ENCODE measurements around the gene BABAM2.

The BABAM2 gene

DNA sequence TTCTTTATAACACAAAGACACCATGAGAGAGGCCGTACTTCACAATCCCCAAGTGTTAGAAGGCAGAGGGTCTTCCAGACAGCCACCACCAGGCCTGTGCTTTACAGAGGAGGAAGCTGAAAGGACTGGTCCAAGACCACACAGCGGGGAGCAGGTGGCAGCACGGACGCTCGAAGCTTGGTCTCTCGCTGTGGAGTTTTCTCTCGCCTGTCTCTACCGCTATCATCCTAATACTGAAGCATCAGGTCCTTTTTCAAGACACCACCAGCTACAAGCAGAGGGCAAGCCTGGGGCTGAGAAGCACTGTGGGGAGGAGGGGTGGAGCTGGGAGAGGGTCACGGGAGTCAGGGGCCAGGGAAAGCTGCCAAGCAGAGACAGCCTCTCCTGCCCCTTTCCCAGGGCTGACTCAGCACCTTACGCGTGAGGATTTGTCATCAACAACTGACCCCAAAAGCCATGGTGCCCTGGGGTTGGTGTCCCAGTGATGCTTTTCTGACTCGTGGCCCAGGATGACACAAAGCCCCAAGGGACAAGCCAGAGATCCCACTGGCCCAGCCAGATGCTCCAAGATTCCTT is 470.3 kb downstream of the BABAM2 start:
- no peak for DNase-seq (ENCODE audit: low spot score)
- TF ChIP-seq, protein P1, sequence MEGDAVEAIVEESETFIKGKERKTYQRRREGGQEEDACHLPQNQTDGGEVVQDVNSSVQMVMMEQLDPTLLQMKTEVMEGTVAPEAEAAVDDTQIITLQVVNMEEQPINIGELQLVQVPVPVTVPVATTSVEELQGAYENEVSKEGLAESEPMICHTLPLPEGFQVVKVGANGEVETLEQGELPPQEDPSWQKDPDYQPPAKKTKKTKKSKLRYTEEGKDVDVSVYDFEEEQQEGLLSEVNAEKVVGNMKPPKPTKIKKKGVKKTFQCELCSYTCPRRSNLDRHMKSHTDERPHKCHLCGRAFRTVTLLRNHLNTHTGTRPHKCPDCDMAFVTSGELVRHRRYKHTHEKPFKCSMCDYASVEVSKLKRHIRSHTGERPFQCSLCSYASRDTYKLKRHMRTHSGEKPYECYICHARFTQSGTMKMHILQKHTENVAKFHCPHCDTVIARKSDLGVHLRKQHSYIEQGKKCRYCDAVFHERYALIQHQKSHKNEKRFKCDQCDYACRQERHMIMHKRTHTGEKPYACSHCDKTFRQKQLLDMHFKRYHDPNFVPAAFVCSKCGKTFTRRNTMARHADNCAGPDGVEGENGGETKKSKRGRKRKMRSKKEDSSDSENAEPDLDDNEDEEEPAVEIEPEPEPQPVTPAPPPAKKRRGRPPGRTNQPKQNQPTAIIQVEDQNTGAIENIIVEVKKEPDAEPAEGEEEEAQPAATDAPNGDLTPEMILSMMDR (IDR thresholded peaks at IDR 0.05; ENCODE audit: extremely low read depth, missing control alignments) = no peak

DNA sequence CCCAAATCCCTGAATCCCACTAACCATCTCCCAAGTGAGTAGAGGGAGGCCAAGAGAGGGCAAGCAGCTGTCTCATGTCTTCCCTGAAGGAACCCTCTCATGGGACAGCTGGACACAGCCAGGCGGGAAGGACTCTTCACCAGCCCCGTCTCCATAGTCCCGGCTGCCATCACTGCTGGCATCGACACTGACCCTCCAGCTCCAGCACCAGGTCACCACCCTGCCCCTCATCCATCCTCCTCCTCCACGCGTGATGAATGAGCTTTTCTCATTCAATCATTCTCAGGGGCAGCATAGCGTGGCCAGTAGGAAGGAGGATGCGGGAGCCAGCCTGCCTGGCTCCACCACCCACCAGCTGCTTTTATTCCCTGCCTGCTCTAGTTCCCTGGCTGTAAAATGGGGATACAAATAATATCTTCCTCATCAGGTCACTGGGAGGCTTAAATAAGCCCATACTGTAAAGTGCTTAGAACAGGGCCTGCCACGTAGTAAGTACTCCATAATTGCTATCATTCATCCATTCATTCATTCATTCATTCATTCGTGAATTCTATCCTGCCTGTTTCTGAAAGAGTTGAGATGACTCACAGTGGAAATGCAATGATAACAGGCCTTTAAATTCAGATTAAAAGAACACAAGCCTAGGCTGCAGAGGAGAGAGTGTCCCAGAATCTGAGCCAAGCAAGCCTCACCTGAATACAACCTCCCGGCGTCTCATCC is 471.6 kb downstream of the BABAM2 start:
- DNase-seq (ENCODE audit: low spot score) = no peak
- TF ChIP-seq, protein P1 (IDR thresholded peaks at IDR 0.05; ENCODE audit: extremely low read depth, missing control alignments) = no peak

DNA sequence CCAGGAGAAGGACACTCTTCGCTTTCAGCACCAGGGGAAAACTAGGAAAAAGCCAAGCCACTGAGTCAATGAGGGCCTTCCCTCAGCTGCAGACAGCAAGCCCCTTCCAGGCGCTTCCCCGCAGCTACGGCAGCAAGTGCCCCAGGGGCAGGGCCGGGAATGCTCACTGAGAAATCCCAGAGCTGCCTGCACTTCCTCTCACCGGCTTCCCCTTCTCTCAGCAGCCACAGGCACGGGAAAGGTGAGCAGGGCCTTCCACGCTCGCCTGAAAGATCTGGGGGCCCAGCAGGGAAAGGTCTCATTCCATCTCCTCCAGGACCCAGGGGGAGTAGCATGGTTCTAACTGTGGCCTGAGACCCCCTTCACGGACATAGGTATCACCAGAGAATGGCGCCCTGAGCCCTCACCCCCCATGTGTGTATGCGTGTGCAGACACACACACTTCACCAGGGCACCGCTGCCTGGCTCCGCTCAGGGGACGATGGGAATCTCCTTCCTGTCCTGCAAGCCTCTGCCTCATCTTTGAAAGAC is 472.5 kb downstream of the BABAM2 start:
- DNase-seq (ENCODE audit: low spot score) = no peak
- TF ChIP-seq, protein P1 (IDR thresholded peaks at IDR 0.05; ENCODE audit: extremely low read depth, missing control alignments) = no peak

DNA sequence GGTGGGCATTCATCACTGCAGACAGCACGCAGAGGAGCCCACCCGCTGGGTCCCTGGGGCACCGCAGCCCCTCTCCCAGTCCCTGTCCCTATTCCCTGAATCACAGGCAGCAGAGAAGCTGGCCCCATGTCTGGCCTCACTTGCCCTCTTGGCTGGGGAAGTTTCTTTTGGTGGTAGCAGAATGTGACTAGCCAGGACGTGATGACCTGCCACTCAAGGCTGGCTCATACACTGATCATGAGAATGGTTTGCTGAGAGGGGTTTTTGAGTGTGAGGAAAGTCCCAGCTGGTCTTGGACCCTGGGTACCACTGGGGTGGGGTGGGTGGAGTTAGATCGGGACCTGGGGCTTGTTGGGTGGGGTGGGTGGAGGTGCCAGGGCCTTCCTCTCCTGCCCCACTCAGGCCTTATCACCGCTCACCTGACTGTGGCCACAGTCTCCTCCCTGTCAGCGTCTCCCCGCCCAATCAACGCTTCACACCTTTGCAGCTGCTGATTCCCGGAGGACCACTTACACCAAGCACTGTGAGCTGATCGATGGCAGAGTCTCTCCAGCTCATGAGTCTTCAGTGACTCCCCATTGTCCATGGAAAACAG is 473.3 kb downstream of the BABAM2 start:
- DNase-seq (ENCODE audit: low spot score) = no peak
- TF ChIP-seq, protein P1 (IDR thresholded peaks at IDR 0.05; ENCODE audit: extremely low read depth, missing control alignments) = no peak

DNA sequence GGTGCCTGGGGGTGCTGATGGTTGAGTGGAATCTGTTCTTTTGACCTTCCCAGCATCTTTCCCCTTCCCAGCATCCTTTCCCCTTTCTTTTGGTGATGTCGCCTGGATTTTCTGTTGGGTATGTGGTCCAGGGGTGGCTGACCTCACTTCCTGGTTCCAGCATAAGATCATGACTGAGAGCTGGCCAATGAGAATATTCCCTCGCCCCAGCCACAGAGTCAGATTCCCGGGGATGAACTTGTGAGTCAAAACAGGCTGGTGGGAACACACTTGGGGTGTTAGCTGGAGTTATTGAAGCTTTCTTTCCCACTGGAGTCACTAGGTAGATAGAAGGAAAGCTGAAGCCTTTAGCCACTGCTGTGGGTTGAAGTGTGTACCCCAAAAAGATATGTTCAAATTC is 474.1 kb downstream of the BABAM2 start:
- TF ChIP-seq, protein P1 (IDR thresholded peaks at IDR 0.05; ENCODE audit: extremely low read depth, missing control alignments) = no peak
- no peak for DNase-seq (ENCODE audit: low spot score)

DNA sequence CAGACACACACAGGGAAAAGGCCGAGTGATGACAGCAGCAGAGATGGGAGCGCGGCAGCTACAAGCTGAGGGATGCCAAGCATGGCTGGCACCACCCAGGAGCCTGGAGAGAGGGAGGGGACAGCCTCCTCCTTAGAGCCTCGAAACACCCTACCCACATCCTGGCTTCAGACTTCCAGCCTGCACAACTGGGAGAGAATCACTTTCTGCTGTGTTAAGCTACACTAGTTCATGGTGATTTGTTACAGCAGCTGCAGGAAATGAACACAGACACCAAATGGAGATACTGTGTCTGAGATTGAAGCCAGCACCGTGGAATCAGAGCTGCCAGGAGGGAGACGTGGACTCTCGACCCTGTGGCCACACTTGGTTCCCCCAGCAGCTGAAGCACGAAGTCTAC is 474.6 kb downstream of the BABAM2 start:
- DNase-seq (ENCODE audit: low spot score) = no peak
- TF ChIP-seq, protein P1 (IDR thresholded peaks at IDR 0.05; ENCODE audit: extremely low read depth, missing control alignments) = no peak

DNA sequence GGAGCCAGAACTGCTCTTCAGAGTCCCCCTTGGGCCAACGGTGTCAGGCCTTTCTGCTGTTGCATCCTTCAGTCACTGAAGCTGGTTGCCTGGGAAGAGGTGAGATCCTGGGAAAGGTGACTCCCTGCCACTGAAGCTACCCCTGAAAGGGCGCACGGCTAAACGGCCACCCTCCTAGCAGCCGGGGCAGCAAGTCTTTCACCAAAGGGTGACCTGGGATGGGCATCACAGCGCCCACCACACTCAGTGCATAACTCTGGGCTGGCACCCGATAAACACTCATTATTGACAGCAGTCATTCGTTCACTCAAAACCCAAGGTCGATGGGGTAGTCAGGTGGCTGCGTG is 475.6 kb downstream of the BABAM2 start:
- TF ChIP-seq, protein P1 (IDR thresholded peaks at IDR 0.05; ENCODE audit: extremely low read depth, missing control alignments) = no peak
- no peak for DNase-seq (ENCODE audit: low spot score)
